Stimulated activated CD4-positive, alpha-beta T cell treated with anti-CD3 and anti-CD28 coated beads, Interleukin-4, amount 100 ng/mL, for 48 hours (primary cell): Measurements from ENCODE around the gene FHL3.
"Not testable (repeated sequence)": the region's sequence is repeated elsewhere in the genome, so short reads cannot be mapped to it uniquely, and the experiment has no call there.

Experiments
- DNase-seq, 2 donors: peaks; one replicate each; pipeline ENCODE4 v3.0.0-alpha.2; 2020; ENCODE audit warnings: low read depth in 2 of 2

Gene FHL3

GRCh38 chr1:37989361-37989930 is 15.9 kb downstream of the FHL3 start:
- no peak for DNase-seq

- DNase-seq, result no peak
These were observed 17.6 kb downstream of the FHL3 start for GRCh38 chr1:37987679-37988078.

GRCh38 chr1:37983546-37983945 is 21.8 kb downstream of the FHL3 start:
- no peak for DNase-seq

- DNase-seq, result no peak
These were observed 26.8 kb downstream of the FHL3 start for GRCh38 chr1:37978541-37978940.

- not testable (repeated sequence) for DNase-seq
These were observed 30.2 kb downstream of the FHL3 start for GRCh38 chr1:37975083-37975482.

- DNase-seq, result no peak
These were observed 30.7 kb downstream of the FHL3 start for GRCh38 chr1:37974567-37974966.

- DNase-seq, result not testable (repeated sequence)
These were observed 31.6 kb downstream of the FHL3 start for GRCh38 chr1:37973684-37974083.

GRCh38 chr1:37965301-37965700 is 40.0 kb downstream of the FHL3 start:
- no peak for DNase-seq

- not testable (repeated sequence) for DNase-seq
These were observed 41.2 kb downstream of the FHL3 start for GRCh38 chr1:37964106-37964505.

- DNase-seq, result no peak
These were observed 46.6 kb downstream of the FHL3 start for GRCh38 chr1:37958690-37959089.

GRCh38 chr1:37955685-37956084 is 49.6 kb downstream of the FHL3 start:
- no peak for DNase-seq

- no peak for DNase-seq
These were observed 50.9 kb downstream of the FHL3 start for GRCh38 chr1:37954316-37954971.

- DNase-seq, result no peak
These were observed 52.6 kb downstream of the FHL3 start for GRCh38 chr1:37952738-37953137.

- no peak for DNase-seq
These were observed 53.3 kb downstream of the FHL3 start for GRCh38 chr1:37951783-37952624.

- DNase-seq, result no peak
These were observed 54.1 kb downstream of the FHL3 start for GRCh38 chr1:37951041-37951782.

- no peak for DNase-seq
These were observed 55.7 kb downstream of the FHL3 start for GRCh38 chr1:37949524-37950152.

- DNase-seq, result no peak
These were observed 56.5 kb downstream of the FHL3 start for GRCh38 chr1:37948841-37949240.

GRCh38 chr1:37948166-37948565 is 57.1 kb downstream of the FHL3 start:
- DNase-seq, result no peak

- no peak for DNase-seq
These were observed 58.0 kb downstream of the FHL3 start for GRCh38 chr1:37947364-37947763.
